22Rv1 (cell line): ENCODE measurements around the gene PPCS.

Experiments used
- H3K27ac ChIP-seq: fragments of 450-650 bp; 2 replicates; pipeline ENCODE4 v1.5.1; 2017
- CTCF ChIP-seq: fragments of 450-650 bp; IDR thresholded peaks from 2 replicates; pipeline ENCODE4 v1.5.1; 2017; ENCODE audit warnings: mild to moderate bottlenecking
- ZFX ChIP-seq: fragments of 450-650 bp; IDR thresholded peaks from 2 replicates; pipeline ENCODE4 v1.6.1; 2017; ENCODE audit warnings: antibody characterized with exemption, borderline replicate concordance

The PPCS gene

GRCh38 chr1:42456010-42456753, at the start of gene PPCS, which contains the start of gene ZMYND12:
Gene PPCS, plus strand, starts transcription at chr1:42456543. Its CDS starts 23 bp downstream, at chr1:42456566.
Gene ZMYND12, minus strand, starts transcription at chr1:42456022. Its CDS starts 25 bp downstream, at chr1:42455997.
- peak within 1 kb of the TSS; percentile 88 for H3K27ac ChIP-seq
- TF ChIP-seq CTCF (no peak), ZFX (no peak)

- no peak for TF ChIP-seq ZFX
- TF ChIP-seq CTCF, result no peak
- H3K27ac ChIP-seq, result no peak overlapping the region
Observed at GRCh38 chr1:42414551-42415496, 41.5 kb upstream of the PPCS start.

GRCh38 chr1:42417166-42417565, 39.2 kb upstream of the PPCS start:
- TF ChIP-seq ZFX (no peak), CTCF (no peak)
- no peak overlapping the region for H3K27ac ChIP-seq

- no peak overlapping the region for H3K27ac ChIP-seq
- no peak for TF ChIP-seq ZFX
- no peak for TF ChIP-seq CTCF
Observed at GRCh38 chr1:42418516-42418915, 37.8 kb upstream of the PPCS start.

- no peak for TF ChIP-seq ZFX
- no peak for TF ChIP-seq CTCF
- H3K27ac ChIP-seq, result no peak overlapping the region
Observed at GRCh38 chr1:42419126-42419821, 37.1 kb upstream of the PPCS start.

- TF ChIP-seq ZFX, result no peak
- TF ChIP-seq CTCF, result no peak
- H3K27ac ChIP-seq, result no peak overlapping the region
Observed at GRCh38 chr1:42420121-42420520, 36.2 kb upstream of the PPCS start.
